Measurements from ENCODE around the gene MTX1. TPM values are rescaled to one million over a fixed set of nuclear protein-coding genes. Genes with fewer than 3 reads are reported as not detected.

MTX1 gene
- total RNA-seq, 1 donor from 2014 or later: 29.8 TPM

DNA sequence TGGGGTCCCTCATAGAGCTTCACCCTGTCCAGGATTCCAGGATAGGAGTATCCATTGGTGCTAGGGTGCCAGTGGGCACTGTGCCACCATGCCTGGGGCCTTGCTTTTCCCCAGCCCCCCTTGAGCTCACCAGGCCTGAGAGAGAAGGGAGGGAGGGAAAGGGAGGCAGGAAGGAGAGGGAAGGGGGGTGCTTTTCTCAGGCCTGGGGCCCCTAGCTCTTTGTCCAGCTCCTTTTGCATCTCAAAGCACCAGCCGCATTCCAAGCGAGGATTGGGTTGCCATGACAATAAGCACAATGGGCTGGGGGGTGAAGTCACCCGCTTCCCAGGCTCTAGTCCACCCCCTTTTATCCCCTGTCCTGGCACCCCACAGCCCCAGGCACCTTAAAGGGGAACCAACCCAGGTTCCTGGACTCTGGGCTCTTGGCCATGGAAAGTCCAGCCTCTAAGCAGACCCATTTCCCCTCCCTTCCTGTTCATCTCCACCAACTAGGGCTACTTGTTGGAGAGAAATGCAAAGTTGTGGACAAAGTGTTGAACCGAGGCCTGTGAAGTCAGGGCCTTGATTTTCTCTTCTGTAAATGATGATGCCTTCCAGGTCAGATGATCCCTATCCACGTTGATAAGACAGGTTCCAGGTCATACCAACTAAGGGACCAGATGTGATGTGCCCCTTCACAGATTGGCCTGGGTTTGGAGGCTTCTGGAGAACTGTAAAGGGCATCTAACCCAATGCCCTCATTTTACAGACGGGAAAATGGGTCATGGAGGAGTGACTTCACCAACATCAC, 12.2 kb upstream of the MTX1 start:
- Mint-ChIP-seq H3K27ac (ENCODE audit: unreplicated experiment) (peak overlapping the region; percentile 36), H3K4me1 (ENCODE audit: low read depth) (peaks cover 40% of the 10 kb centered on the region), H3K27me3 (ENCODE audit: low read depth) (no peaks in the 10 kb centered on the region), H3K9me3 (ENCODE audit: low read depth) (no peaks in the 10 kb centered on the region), H3K4me3 (ENCODE audit: unreplicated experiment) (no peak overlapping the region), H3K36me3 (ENCODE audit: low read depth) (peaks cover 19% of the 10 kb centered on the region)
- TF ChIP-seq, protein P1, sequence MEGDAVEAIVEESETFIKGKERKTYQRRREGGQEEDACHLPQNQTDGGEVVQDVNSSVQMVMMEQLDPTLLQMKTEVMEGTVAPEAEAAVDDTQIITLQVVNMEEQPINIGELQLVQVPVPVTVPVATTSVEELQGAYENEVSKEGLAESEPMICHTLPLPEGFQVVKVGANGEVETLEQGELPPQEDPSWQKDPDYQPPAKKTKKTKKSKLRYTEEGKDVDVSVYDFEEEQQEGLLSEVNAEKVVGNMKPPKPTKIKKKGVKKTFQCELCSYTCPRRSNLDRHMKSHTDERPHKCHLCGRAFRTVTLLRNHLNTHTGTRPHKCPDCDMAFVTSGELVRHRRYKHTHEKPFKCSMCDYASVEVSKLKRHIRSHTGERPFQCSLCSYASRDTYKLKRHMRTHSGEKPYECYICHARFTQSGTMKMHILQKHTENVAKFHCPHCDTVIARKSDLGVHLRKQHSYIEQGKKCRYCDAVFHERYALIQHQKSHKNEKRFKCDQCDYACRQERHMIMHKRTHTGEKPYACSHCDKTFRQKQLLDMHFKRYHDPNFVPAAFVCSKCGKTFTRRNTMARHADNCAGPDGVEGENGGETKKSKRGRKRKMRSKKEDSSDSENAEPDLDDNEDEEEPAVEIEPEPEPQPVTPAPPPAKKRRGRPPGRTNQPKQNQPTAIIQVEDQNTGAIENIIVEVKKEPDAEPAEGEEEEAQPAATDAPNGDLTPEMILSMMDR (IDR thresholded peaks at IDR 0.05): no peak
- DNase-seq (ENCODE audit: low spot score): peak; percentile 66

DNA sequence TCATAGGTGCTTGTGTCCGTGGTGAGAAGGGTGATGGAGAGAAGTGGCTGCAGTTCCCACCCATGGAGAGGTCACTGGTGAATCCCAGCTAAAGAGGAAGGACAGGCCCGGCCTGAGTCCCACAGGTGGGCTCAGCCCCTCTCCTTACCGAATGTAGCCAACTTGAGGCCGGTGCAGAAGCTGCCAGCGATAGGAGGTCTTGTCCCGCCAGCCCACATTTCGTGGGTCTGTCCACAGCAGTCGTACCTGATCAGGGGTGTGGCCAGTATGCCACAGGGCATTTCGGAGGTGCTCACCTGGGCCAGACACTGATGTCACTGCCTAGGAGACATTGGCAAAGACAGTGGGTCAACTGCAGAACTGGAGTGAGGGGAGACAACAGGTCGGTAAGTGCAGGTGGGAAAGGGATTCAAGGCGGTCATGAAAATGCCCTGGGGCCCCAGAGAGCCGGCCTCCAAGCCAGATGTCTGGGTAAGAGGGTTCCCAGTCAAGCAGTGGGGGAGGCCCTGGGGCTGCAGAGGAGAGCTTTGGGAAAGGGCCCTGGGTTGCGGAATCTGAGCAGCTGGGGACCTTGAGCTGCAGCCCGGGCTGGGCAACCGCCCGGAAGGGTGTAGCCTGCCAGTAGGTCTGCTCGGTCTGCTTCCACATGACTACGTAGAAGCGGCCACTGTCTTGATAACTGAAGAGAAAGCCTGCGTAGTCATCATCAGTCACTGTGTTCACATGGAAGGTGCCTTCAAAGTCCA, 11.4 kb upstream of the MTX1 start:
- Mint-ChIP-seq H3K27ac (ENCODE audit: unreplicated experiment) (no peak overlapping the region), H3K9me3 (ENCODE audit: low read depth) (no peaks in the 10 kb centered on the region), H3K4me3 (ENCODE audit: unreplicated experiment) (no peak overlapping the region), H3K36me3 (ENCODE audit: low read depth) (peaks cover 19% of the 10 kb centered on the region), H3K4me1 (ENCODE audit: low read depth) (peaks cover 37% of the 10 kb centered on the region), H3K27me3 (ENCODE audit: low read depth) (no peaks in the 10 kb centered on the region)
- DNase-seq (ENCODE audit: low spot score): peak; percentile 77
- TF ChIP-seq, protein P1 (IDR thresholded peaks at IDR 0.05): no peak

DNA sequence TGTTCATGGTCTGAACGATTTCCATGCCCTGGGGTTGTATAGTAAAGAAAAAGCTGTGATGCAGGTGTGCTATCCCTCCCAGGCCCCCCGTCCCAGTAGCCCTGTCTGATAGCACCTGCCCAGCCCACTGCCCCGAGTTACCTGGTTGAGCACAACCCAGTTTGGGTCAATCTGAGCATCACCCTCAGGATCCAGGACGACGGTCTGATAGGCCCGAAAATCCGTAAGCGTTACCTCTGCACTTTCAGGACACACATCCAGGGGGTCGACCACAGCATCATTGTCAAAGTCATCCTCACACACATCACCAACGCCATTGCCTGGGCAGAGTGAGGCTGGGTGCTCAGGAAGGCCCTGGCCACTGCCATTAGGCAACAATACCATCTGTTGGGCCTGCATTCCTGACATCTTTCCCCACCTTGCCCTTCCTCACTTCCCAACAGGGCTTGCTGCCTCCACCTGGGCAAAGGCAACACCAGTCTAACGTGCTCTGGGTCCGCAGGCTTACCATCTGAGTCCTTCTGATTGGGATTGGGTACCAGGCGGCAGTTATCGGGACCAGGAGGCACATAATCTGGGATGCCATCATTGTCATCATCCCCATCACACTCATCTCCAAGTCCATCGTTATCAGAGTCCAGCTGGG, 10.5 kb upstream of the MTX1 start:
- Mint-ChIP-seq H3K36me3 (ENCODE audit: low read depth) (peaks cover 19% of the 10 kb centered on the region), H3K9me3 (ENCODE audit: low read depth) (no peaks in the 10 kb centered on the region), H3K27ac (ENCODE audit: unreplicated experiment) (no peak overlapping the region), H3K4me3 (ENCODE audit: unreplicated experiment) (no peak overlapping the region), H3K27me3 (ENCODE audit: low read depth) (no peaks in the 10 kb centered on the region), H3K4me1 (ENCODE audit: low read depth) (peaks cover 32% of the 10 kb centered on the region)
- peak; percentile 67 for DNase-seq (ENCODE audit: low spot score)
- TF ChIP-seq, protein P1 (IDR thresholded peaks at IDR 0.05): no peak

DNA sequence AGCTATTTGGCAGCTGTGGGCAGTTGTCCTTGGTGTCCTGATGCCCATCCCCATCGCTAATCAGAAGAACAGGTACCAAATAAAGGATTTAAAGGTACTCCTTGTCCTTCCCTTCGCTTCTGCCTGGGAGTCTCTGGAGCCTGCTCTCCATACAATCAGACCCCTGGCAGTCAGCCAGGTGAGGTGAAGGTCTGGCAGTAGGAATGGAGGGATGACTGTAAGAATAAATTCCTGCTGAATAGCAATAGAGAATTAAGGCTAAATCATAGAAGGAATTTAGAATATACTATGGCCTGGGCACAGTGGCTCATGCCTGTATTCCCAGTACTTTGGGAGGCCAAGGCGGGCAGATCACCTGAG, 10.0 kb upstream of the MTX1 start:
- Mint-ChIP-seq H3K27ac (ENCODE audit: unreplicated experiment) (no peak overlapping the region), H3K4me3 (ENCODE audit: unreplicated experiment) (no peak overlapping the region), H3K36me3 (ENCODE audit: low read depth) (peaks cover 19% of the 10 kb centered on the region), H3K9me3 (ENCODE audit: low read depth) (no peaks in the 10 kb centered on the region), H3K4me1 (ENCODE audit: low read depth) (peaks cover 27% of the 10 kb centered on the region), H3K27me3 (ENCODE audit: low read depth) (no peaks in the 10 kb centered on the region)
- TF ChIP-seq, protein P1 (IDR thresholded peaks at IDR 0.05): no peak
- DNase-seq (ENCODE audit: low spot score): peak; percentile 47

DNA sequence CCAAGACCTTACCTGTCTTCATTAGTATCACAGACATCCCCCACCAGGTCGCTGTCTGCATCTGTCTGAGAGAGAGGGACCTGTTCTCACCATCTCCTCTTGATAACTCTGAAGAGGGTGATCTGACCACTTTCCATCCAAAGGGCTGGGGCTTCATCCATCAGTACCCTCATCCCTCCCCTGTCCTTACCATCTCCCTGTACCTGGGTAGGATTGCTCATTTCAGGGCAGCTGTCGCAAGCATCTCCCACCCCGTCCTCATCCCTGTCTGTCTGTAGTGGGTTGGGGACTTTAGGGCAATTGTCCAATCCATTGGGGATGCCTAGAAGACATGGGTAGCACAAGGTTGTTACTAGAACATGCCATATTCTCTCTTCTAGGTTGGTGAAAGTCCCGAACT, 8.7 kb upstream of the MTX1 start:
- Mint-ChIP-seq H3K36me3 (ENCODE audit: low read depth) (peaks cover 21% of the 10 kb centered on the region), H3K4me3 (ENCODE audit: unreplicated experiment) (no peak overlapping the region), H3K27ac (ENCODE audit: unreplicated experiment) (no peak overlapping the region), H3K9me3 (ENCODE audit: low read depth) (no peaks in the 10 kb centered on the region), H3K27me3 (ENCODE audit: low read depth) (no peaks in the 10 kb centered on the region), H3K4me1 (ENCODE audit: low read depth) (peaks cover 14% of the 10 kb centered on the region)
- DNase-seq (ENCODE audit: low spot score): peak; percentile 36
- TF ChIP-seq, protein P1 (IDR thresholded peaks at IDR 0.05): no peak

Measured in chondrocyte (in vitro differentiated cells).